Esophagus squamous epithelium (tissue), 4 donors: ENCODE results near the gene INSR.

ENCODE experiments used
- POLR2A ChIP-seq, 4 donors: fragments of 450-650 bp; IDR thresholded peaks; one replicate each; pipeline ENCODE4 v1.6.1; 2017; ENCODE audit warnings: antibody characterized with exemption in 4 of 4, mild to moderate bottlenecking in 4 of 4, moderate library complexity in 3 of 4
- TF ChIP-seq, protein P1 (sequence below), 6 experiments: fragments of 450-650 bp in 4 of 6; fragments of 200-600 bp in 2 of 6; sonication (generic) in 2 of 6; IDR thresholded peaks; one replicate each; pipeline ENCODE4 v1.5.1; 2016 to 2019; ENCODE audit warnings: antibody characterized with exemption in 6 of 6, mild to moderate bottlenecking in 4 of 6, moderate library complexity in 4 of 6

DNA sequence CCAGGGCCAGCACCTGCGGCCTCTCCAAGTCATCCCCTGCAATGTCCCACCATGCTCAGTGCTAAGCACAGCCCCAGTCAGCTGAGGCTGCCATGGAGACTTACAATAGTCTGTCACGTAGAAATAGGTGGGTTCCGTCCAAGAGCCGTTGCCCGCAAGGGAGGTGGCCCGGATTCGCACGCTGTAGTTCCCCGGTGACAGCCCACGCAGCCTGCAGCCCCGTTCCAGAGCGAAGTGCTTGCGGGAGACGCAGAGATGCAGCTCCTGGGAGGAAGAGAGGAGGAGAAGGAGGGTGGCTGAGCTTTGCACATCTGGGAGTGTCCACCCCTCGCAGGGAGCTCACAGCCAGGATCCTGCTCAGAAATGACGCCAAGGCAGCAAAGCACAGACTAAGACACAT is 162.2 kb downstream of the INSR start:
- no peak for TF ChIP-seq POLR2A (IDR thresholded peaks at IDR 0.05)
- TF ChIP-seq, protein P1, sequence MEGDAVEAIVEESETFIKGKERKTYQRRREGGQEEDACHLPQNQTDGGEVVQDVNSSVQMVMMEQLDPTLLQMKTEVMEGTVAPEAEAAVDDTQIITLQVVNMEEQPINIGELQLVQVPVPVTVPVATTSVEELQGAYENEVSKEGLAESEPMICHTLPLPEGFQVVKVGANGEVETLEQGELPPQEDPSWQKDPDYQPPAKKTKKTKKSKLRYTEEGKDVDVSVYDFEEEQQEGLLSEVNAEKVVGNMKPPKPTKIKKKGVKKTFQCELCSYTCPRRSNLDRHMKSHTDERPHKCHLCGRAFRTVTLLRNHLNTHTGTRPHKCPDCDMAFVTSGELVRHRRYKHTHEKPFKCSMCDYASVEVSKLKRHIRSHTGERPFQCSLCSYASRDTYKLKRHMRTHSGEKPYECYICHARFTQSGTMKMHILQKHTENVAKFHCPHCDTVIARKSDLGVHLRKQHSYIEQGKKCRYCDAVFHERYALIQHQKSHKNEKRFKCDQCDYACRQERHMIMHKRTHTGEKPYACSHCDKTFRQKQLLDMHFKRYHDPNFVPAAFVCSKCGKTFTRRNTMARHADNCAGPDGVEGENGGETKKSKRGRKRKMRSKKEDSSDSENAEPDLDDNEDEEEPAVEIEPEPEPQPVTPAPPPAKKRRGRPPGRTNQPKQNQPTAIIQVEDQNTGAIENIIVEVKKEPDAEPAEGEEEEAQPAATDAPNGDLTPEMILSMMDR (IDR thresholded peaks at IDR 0.05): no peak
